Body of pancreas (tissue), 4 donors: ENCODE data around the gene BCAR1.

Experiments used
- CTCF ChIP-seq, 7 experiments: fragments of 450-650 bp in 4 of 7; fragments of 200-600 bp in 3 of 7; sonication (generic) in 3 of 7; IDR thresholded peaks; one replicate each; pipeline ENCODE4 v1.5.1; 2016 to 2019; ENCODE audit warnings: antibody characterized with exemption in 7 of 7
- POLR2A ChIP-seq, 3 donors: fragments of 450-650 bp; IDR thresholded peaks; one replicate each; pipeline ENCODE4 v1.6.1; 2016; ENCODE audit warnings: antibody characterized with exemption in 3 of 3, mild to moderate bottlenecking in 2 of 3

GRCh38 chr16:75188832-75189477 lies 62.5 kb downstream of the BCAR1 start:
- TF ChIP-seq CTCF (IDR thresholded peaks at IDR 0.05) (no peak), POLR2A (IDR thresholded peaks at IDR 0.05) (no peak)
